ENCODE results near the gene KPNA1.

KPNA1 gene

GRCh38 chr3:122538956-122539490 is 24.3 kb upstream of the KPNA1 start:
- H3K9me3 Mint-ChIP-seq: no peaks in the 10 kb centered on the region
- peaks cover 22% of the 10 kb centered on the region for H3K4me1 Mint-ChIP-seq (ENCODE audit: low read depth)
- peak overlapping the region; percentile 39 for H3K27ac Mint-ChIP-seq
- no peak for DNase-seq
- no peaks in the 10 kb centered on the region for H3K27me3 Mint-ChIP-seq
- H3K4me3 Mint-ChIP-seq: no peak overlapping the region
- peaks cover 87% of the 10 kb centered on the region for H3K36me3 Mint-ChIP-seq (ENCODE audit: low read depth)

GRCh38 chr3:122536632-122537001 is 21.9 kb upstream of the KPNA1 start:
- Mint-ChIP-seq H3K9me3 (no peaks in the 10 kb centered on the region), H3K27ac (no peak overlapping the region), H3K27me3 (no peaks in the 10 kb centered on the region), H3K4me1 (ENCODE audit: low read depth) (peaks cover 46% of the 10 kb centered on the region), H3K4me3 (no peak overlapping the region), H3K36me3 (ENCODE audit: low read depth) (peaks cover 97% of the 10 kb centered on the region)
- no peak for DNase-seq

GRCh38 chr3:122535964-122536631 is 21.4 kb upstream of the KPNA1 start:
- no peak overlapping the region for H3K4me3 Mint-ChIP-seq
- no peak for DNase-seq
- H3K36me3 Mint-ChIP-seq (ENCODE audit: low read depth): peaks cover 96% of the 10 kb centered on the region
- peaks cover 46% of the 10 kb centered on the region for H3K4me1 Mint-ChIP-seq (ENCODE audit: low read depth)
- no peaks in the 10 kb centered on the region for H3K27me3 Mint-ChIP-seq
- H3K27ac Mint-ChIP-seq: no peak overlapping the region
- no peaks in the 10 kb centered on the region for H3K9me3 Mint-ChIP-seq

GRCh38 chr3:122533931-122534334 is 19.2 kb upstream of the KPNA1 start:
- Mint-ChIP-seq H3K4me3 (peak overlapping the region; percentile 13), H3K4me1 (ENCODE audit: low read depth) (peaks cover 42% of the 10 kb centered on the region), H3K27ac (peak overlapping the region; percentile 91), H3K36me3 (ENCODE audit: low read depth) (peaks cover 87% of the 10 kb centered on the region), H3K9me3 (no peaks in the 10 kb centered on the region), H3K27me3 (no peaks in the 10 kb centered on the region)
- no peak for DNase-seq

- no peak for DNase-seq
- H3K4me1 Mint-ChIP-seq (ENCODE audit: low read depth): peaks cover 40% of the 10 kb centered on the region
- peak overlapping the region; percentile 13 for H3K4me3 Mint-ChIP-seq
- peaks cover 86% of the 10 kb centered on the region for H3K36me3 Mint-ChIP-seq (ENCODE audit: low read depth)
- no peaks in the 10 kb centered on the region for H3K9me3 Mint-ChIP-seq
- H3K27me3 Mint-ChIP-seq: no peaks in the 10 kb centered on the region
- H3K27ac Mint-ChIP-seq: peak overlapping the region; percentile 91
These were observed 18.7 kb upstream of the KPNA1 start for GRCh38 chr3:122533480-122533879.

- DNase-seq: no peak
- Mint-ChIP-seq H3K27ac (no peak overlapping the region), H3K4me3 (no peak overlapping the region), H3K4me1 (ENCODE audit: low read depth) (peaks cover 34% of the 10 kb centered on the region), H3K36me3 (ENCODE audit: low read depth) (peaks cover 69% of the 10 kb centered on the region), H3K27me3 (no peaks in the 10 kb centered on the region), H3K9me3 (no peaks in the 10 kb centered on the region)
These were observed 15.4 kb upstream of the KPNA1 start for GRCh38 chr3:122530164-122530563.

GRCh38 chr3:122523317-122523716 is 8.6 kb upstream of the KPNA1 start:
- Mint-ChIP-seq H3K4me3 (no peak overlapping the region), H3K4me1 (ENCODE audit: low read depth) (no peaks in the 10 kb centered on the region), H3K27ac (no peak overlapping the region), H3K27me3 (no peaks in the 10 kb centered on the region), H3K9me3 (no peaks in the 10 kb centered on the region), H3K36me3 (ENCODE audit: low read depth) (peaks cover 14% of the 10 kb centered on the region)
- no peak for DNase-seq

GRCh38 chr3:122520861-122521260 is 6.1 kb upstream of the KPNA1 start:
- H3K27ac Mint-ChIP-seq: no peak overlapping the region
- no peak overlapping the region for H3K4me3 Mint-ChIP-seq
- no peaks in the 10 kb centered on the region for H3K36me3 Mint-ChIP-seq (ENCODE audit: low read depth)
- H3K9me3 Mint-ChIP-seq: no peaks in the 10 kb centered on the region
- H3K4me1 Mint-ChIP-seq (ENCODE audit: low read depth): no peaks in the 10 kb centered on the region
- no peak for DNase-seq
- H3K27me3 Mint-ChIP-seq: no peaks in the 10 kb centered on the region

GRCh38 chr3:122519693-122520092 is 5.0 kb upstream of the KPNA1 start:
- H3K27ac Mint-ChIP-seq: no peak overlapping the region
- no peak for DNase-seq

GRCh38 chr3:122516846-122517360 is 2.2 kb upstream of the KPNA1 start:
- Mint-ChIP-seq H3K36me3 (ENCODE audit: low read depth) (peaks cover 11% of the 10 kb centered on the region), H3K9me3 (no peaks in the 10 kb centered on the region), H3K4me1 (ENCODE audit: low read depth) (peaks cover 18% of the 10 kb centered on the region), H3K27ac (no peak overlapping the region), H3K4me3 (no peak overlapping the region), H3K27me3 (no peaks in the 10 kb centered on the region)
- DNase-seq: no peak

More at GRCh38 chr3:122519693-122520092, 5.0 kb upstream of the KPNA1 start:
- H3K9me3 Mint-ChIP-seq: no peaks in the 10 kb centered on the region
- H3K27me3 Mint-ChIP-seq: no peaks in the 10 kb centered on the region
- H3K36me3 Mint-ChIP-seq (ENCODE audit: low read depth): no peaks in the 10 kb centered on the region
- peaks cover 3% of the 10 kb centered on the region for H3K4me1 Mint-ChIP-seq (ENCODE audit: low read depth)
- H3K4me3 Mint-ChIP-seq: no peak overlapping the region

GRCh38 chr3:122515870-122516269 is 1.1 kb upstream of the KPNA1 start:
- H3K4me3 Mint-ChIP-seq: no peak overlapping the region
- no peak for DNase-seq
- H3K27me3 Mint-ChIP-seq: no peaks in the 10 kb centered on the region
- H3K9me3 Mint-ChIP-seq: no peaks in the 10 kb centered on the region
- peaks cover 28% of the 10 kb centered on the region for H3K4me1 Mint-ChIP-seq (ENCODE audit: low read depth)
- no peak overlapping the region for H3K27ac Mint-ChIP-seq
- peaks cover 21% of the 10 kb centered on the region for H3K36me3 Mint-ChIP-seq (ENCODE audit: low read depth)

- DNase-seq: no peak
- Mint-ChIP-seq H3K27me3 (no peaks in the 10 kb centered on the region), H3K27ac (peak overlapping the region; percentile 90), H3K4me3 (peak overlapping the region; percentile 80), H3K4me1 (ENCODE audit: low read depth) (peaks cover 33% of the 10 kb centered on the region), H3K9me3 (no peaks in the 10 kb centered on the region), H3K36me3 (ENCODE audit: low read depth) (peaks cover 24% of the 10 kb centered on the region)
These were observed 305 bp upstream of the KPNA1 start for GRCh38 chr3:122515020-122515468.

GRCh38 chr3:122513386-122514122 is 1.2 kb downstream of the KPNA1 start:
- Mint-ChIP-seq H3K36me3 (ENCODE audit: low read depth) (peaks cover 33% of the 10 kb centered on the region), H3K27ac (peak overlapping the region; percentile 86), H3K9me3 (no peaks in the 10 kb centered on the region), H3K4me3 (peak overlapping the region; percentile 80), H3K4me1 (ENCODE audit: low read depth) (peaks cover 45% of the 10 kb centered on the region), H3K27me3 (no peaks in the 10 kb centered on the region)
- no peak for DNase-seq

- H3K4me3 Mint-ChIP-seq: no peak overlapping the region
- H3K4me1 Mint-ChIP-seq (ENCODE audit: low read depth): peaks cover 57% of the 10 kb centered on the region
- H3K27ac Mint-ChIP-seq: no peak overlapping the region
- no peak for DNase-seq
- H3K9me3 Mint-ChIP-seq: no peaks in the 10 kb centered on the region
- no peaks in the 10 kb centered on the region for H3K27me3 Mint-ChIP-seq
- peaks cover 37% of the 10 kb centered on the region for H3K36me3 Mint-ChIP-seq (ENCODE audit: low read depth)
These were observed 2.5 kb downstream of the KPNA1 start for GRCh38 chr3:122512284-122512683.

All from activated T-cell treated with anti-CD3 and anti-CD28 coated beads, Interleukin-2, amount 50 U/mL, for 24 hours (primary cell).